ENCODE results near the gene GRXCR2.

DNA sequence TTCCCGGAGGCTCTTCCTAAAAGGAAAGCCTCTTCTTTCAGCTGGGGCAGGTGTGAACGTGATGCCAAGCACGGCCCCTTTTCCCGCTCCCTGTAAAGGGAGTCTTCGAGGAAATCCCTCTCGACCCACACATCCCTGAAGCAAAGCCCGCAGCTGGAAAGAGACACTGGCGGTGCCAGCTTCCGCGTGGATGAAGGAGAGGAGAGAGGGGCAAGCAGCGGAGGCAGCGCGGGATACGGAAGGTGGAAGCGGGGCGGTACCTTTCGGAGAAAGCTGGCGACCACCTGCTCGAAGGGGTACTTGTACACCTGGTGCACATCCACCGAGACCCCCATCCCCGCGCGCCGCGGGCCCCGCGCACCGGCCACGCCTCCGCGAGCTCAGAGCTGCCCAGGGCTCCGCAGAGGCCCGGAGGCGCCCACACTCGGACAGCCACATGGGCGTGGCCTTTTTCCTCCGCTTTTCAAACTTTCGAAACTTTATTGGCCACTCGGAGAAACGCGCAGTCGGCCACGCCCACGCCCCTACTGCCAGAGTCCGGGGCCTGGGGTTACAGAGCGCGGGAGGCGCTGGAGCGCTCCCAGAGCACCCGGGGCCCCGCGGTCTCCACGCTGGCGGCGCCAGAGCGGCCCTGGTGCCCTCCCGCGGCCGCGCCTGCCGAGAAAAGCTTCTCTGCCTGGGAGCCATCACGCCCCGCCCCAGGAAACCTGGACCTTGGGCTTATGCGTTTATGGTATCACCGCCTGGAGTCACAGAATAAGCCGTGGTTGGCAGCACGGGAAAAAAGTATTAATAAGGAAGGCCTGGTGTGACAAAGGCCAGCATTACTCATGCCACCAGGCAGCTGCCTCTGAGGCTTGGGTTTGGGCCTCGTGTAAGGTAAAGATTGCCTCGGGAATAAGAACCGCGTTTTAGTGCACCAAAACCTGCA lies 37.6 kb downstream of the GRXCR2 start, which contains the start of gene PRELID2:
- TF ChIP-seq, protein P1, sequence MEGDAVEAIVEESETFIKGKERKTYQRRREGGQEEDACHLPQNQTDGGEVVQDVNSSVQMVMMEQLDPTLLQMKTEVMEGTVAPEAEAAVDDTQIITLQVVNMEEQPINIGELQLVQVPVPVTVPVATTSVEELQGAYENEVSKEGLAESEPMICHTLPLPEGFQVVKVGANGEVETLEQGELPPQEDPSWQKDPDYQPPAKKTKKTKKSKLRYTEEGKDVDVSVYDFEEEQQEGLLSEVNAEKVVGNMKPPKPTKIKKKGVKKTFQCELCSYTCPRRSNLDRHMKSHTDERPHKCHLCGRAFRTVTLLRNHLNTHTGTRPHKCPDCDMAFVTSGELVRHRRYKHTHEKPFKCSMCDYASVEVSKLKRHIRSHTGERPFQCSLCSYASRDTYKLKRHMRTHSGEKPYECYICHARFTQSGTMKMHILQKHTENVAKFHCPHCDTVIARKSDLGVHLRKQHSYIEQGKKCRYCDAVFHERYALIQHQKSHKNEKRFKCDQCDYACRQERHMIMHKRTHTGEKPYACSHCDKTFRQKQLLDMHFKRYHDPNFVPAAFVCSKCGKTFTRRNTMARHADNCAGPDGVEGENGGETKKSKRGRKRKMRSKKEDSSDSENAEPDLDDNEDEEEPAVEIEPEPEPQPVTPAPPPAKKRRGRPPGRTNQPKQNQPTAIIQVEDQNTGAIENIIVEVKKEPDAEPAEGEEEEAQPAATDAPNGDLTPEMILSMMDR (IDR thresholded peaks at IDR 0.05 in 8 of 11, conservative IDR thresholded peaks at IDR 0.05 in 3 of 11) = no peak
- TF ChIP-seq POLR2A (IDR thresholded peaks at IDR 0.05) (peak in 1 of 3 donors; percentile 55), POLR2AphosphoS5 (IDR thresholded peaks at IDR 0.05) (peak; percentile 67 to 83 (median 80))

Measured in spleen (tissue), 7 donors.